Prostate gland (tissue), 2 donors: ENCODE results near the gene KCNJ1.

ENCODE experiments used
- POLR2A ChIP-seq: fragments of 450-650 bp; IDR thresholded peaks from one replicate; pipeline ENCODE4 v1.6.1; 2016; ENCODE audit warnings: antibody characterized with exemption, mild to moderate bottlenecking
- TF ChIP-seq, protein P1 (sequence below), 4 experiments: fragments of 200-600 bp in 2 of 4; fragments of 450-650 bp in 2 of 4; sonication (generic) in 2 of 4; IDR thresholded peaks; 1 replicate in 3 of 4; 2 replicates in 1 of 4; pipeline ENCODE4 v1.5.1; 2016 to 2019; ENCODE audit warnings: antibody characterized with exemption in 4 of 4, mild to moderate bottlenecking in 2 of 4, moderate library complexity in 2 of 4

GRCh38 chr11:128867277-128867676 lies at the start of gene KCNJ1:
- TF ChIP-seq, protein P1, sequence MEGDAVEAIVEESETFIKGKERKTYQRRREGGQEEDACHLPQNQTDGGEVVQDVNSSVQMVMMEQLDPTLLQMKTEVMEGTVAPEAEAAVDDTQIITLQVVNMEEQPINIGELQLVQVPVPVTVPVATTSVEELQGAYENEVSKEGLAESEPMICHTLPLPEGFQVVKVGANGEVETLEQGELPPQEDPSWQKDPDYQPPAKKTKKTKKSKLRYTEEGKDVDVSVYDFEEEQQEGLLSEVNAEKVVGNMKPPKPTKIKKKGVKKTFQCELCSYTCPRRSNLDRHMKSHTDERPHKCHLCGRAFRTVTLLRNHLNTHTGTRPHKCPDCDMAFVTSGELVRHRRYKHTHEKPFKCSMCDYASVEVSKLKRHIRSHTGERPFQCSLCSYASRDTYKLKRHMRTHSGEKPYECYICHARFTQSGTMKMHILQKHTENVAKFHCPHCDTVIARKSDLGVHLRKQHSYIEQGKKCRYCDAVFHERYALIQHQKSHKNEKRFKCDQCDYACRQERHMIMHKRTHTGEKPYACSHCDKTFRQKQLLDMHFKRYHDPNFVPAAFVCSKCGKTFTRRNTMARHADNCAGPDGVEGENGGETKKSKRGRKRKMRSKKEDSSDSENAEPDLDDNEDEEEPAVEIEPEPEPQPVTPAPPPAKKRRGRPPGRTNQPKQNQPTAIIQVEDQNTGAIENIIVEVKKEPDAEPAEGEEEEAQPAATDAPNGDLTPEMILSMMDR (IDR thresholded peaks at IDR 0.05), result no peak
- no peak for TF ChIP-seq POLR2A
